GM19452 (cell line): ENCODE results near the gene IL21R.
"Not testable (repeated sequence)": the region's sequence is repeated elsewhere in the genome, so short reads cannot be mapped to it uniquely, and the experiment has no call there.

Experiments
- ATAC-seq: cut with Tn5 transposase; IDR thresholded peaks from one replicate; pipeline ENCODE4 v1.9.1; 2021; ENCODE audit not compliant: unreplicated experiment

Gene IL21R

DNA sequence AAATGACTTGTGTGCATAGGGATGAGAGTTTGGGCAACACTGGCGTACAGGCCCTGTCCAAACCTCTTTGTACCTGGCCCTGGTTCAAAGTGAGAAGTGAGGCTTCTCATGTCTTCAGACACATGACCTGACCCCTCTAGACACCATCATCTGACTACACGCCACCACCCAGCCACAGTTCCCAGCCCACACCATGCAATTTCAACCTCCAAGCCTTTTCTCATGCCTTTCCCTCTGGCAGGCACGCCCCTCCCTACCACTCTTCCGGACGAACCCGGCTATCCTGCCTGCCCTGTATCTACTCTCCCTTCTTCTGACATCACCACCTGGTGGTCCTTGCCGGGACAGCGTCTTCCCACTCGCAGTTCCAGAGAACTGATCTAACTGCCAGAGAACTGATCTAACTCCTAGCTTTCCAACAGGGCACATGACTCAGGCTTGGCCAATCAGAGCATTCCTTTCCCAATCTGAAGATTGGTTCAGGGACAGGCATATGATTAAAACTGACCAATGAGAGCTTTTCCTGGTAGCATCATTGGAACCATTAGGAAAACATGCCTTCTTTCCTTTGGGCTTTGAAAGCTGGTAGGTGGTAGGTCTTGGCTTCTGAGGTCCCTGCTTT, 27.1 kb upstream of the IL21R start:
- peak; percentile 43 for ATAC-seq

DNA sequence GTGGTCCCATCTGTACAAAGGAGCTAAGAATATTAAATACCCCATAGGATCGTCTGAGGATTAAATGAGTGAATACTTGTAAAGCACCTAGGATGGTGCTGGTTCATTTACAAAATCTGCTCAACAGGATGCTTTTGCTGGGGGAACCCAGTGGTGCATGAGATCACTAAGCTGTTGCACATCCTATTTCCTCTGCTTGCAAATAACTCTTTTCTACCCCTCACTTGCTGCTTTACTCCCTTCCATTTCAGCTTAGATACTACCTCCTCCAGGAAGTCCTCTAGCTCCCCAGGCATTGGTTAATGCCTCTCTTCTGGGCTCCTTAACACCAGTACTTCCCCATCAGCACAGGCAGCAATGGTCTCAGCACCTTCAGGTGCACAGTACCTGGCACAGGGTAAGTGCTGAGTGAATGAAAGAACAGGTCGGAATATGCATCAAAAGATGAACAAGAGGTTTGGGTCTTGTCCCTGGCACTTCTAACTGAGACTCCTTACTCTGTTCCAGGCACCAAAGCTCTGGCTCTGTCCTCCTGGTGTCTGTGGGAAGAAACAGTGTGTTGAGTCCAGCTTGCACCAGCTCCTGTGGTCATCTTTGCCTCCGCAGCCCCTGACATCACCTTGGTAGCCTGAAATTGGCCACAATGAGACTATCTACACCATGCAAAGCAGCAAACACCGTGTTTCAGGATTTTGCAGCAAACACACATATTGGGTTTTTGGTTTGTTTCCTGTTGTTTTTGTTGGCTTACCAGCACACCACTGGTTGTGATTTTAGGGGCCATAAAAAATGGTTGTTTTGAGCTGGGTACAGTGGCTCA, 24.1 kb upstream of the IL21R start:
- no peak for ATAC-seq

DNA sequence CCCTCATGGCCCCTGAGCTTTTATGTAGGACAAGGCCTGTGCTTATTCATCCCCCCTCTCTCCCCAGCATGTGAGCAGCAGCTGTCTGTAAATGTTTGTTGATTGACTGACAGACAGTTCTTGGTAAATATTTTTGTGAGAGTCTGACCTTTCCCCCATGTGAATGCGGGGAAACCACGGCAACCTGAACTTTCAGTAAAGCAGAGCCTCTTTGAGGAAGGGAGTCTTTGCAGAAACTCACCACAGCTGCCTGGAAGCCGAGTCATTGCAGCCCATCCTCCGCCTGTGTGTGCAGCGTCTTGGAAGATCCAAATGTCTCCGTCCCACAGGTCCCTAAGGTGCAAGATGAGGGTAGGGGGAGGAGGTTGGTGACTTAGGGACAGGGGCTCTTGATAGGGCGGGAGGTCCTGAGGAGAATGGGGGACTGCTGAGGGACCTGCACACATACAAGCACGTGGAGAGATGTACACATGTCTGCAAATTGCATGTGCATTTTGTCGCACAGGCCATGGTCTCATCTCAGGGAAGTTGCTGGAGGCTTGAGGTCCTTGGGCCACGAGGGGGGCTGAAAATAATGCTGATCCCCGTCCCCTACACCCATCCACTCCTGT, 23.0 kb upstream of the IL21R start:
- no peak for ATAC-seq

DNA sequence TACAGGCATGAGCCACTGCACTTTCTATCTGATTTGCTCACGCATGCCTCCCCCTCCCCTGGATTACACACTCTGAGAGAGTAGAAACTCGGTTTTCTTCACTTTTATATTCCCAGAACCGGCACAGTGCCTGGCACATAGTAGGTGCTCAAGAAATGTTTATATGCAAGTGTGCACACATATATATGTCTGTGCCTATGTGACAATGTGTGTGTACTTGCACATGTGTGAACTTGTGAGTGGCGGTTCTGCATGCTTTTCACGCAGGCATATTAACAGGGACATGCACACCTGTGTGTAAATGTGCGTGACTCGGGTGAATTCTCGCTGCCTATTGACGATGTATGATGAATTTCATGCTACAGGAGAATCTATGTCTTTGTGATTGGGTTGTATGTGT, 22.1 kb upstream of the IL21R start:
- ATAC-seq, result no peak

DNA sequence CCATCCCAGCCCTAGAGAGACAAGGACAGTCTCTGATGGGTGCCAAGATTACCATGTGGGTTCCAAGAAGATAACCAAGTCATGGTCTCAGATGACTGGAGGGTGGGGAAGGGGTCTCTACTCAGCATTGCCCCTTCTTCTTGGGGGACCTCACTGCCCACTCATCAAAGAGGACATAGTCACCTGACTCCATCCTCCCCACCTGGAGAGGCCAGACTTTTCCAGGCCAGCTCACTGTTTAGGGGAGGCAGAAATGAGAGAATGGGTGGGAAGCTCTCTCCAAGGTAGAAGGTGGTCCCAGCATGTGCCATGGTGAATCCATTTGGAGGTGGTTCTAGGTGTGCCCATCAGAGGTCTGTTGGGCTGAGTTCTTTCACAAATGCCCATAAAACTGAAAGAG, 20.7 kb upstream of the IL21R start:
- ATAC-seq, result no peak

DNA sequence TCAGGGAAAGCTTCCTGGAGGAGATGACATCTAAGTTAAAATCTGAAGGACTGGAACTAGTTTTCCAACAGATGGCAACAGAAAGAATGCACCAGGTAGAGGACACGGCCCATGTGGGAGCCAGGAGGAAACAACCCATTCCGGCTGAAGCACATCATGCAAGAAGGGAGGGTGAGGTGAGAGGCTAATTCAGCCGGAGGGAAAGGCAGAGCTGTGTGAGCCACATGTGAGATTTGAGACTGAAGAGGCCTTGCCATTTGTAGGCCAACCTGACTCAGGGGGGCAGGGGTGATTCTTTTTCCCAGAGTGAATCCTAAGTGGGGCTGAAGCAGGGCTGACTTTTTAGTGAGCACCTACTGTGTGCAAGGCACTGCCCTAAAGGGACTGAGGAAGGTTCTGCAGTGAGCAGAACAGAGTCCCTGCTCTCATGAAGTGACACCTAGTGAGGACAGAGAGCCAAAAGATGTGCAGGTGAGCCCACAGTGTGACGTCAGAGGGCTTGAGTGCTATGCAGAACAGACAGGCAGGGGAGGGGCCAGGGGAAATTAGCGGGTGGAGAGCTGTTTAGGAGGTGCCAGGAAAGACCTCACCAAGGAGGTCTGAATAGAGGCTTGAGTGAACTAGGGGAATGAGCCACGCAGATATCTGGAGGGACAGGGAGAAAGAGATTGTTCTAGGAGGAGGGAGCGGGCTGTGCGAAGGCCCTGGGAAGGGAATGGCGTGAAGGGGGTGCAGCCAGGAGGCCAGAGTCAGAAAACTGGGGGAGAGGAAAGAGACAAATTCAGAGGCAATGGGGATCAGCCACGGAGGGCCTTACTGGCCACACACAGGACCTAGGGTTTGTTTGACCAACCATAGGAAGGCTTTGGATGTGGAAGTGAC, 19.8 kb upstream of the IL21R start:
- no peak for ATAC-seq

DNA sequence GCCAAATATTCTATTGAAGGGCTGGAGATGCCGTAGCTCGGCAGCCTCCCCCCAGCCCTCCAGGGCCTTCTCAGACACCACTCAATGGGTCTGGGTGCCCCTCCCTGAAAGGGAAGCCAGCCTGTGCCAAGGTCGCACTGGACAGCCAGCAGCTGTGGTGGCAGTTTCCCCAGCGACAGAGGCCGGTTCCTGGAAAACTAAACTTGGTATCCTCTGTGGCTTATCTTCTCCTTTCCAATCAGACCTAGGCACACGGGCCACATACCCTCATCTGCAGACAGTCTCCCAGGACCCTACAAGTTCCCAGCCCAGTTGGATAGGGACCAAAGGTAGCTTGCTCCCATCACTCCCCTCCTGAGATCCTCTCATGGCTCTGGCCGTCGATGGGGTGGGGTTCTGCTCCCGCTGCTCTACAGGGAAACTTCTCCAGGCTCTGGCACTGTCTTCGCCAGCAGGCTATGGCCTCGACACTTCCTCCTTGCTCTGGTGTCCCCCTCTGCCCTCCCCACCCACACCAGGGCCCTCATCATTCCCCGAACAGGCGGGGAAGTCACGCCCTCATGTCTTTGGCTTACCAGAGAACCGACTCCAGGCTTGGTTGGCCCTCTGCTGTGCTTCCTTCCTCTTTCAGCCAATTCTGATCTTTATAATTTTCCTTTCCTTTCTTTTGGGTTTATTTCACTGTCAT, 18.3 kb upstream of the IL21R start:
- ATAC-seq, result no peak

DNA sequence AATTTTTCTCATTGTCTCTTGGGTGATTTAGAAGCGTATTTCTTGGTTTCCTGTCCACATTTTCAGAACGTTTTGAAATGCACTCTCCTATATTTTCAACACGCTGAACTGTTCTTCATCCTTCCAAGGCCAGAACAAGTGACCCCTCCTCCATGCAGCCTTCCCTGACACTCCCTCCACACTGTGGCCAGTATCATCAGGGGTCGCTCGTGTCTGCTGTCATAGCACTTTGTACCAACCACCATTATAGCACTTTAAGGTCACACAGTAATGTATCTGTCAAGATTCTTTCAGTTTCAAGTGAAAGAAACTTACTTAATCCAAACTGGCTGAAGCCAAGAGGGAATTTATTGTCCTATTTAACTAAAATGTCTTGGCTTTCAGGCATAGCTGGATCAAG, 17.5 kb upstream of the IL21R start:
- no peak for ATAC-seq

DNA sequence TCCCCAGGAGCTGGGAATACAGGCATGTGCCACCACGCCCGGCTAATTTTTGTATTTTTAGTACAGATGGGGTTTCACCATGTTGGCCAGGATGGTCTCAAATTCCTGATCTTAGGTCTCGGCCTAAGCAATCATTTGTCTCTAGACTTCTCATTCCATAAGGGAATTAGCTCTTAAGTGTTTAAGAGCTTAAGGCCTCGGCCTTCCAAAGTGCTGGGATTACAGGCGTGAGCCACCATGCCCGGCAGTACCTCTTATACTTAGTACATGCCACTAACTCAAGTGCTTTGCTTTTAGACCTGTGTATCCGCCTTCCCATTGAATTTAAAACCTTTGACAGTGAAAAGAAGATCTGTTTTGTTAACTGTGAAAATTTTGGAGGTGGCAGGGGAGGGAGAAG, 16.6 kb upstream of the IL21R start:
- ATAC-seq, result no peak

DNA sequence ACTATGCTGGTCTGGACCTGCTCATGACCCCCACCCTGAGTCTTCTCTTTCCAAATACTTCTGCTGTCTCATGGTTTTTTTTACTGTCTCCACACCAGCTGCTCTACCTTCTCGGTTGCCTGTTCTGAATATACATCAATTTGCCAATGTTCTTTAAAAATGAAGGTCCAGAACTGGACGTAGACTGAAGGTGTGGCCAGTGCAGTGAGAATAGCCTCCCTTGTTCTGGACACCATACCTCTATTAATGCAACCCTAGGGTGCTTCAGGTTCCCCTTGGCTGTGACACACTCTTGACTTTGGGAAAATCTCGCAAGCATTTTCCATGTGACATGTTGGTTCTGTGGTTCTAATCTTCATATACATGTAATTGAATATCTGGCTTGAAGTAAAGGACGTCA, 15.3 kb upstream of the IL21R start:
- ATAC-seq, result no peak

DNA sequence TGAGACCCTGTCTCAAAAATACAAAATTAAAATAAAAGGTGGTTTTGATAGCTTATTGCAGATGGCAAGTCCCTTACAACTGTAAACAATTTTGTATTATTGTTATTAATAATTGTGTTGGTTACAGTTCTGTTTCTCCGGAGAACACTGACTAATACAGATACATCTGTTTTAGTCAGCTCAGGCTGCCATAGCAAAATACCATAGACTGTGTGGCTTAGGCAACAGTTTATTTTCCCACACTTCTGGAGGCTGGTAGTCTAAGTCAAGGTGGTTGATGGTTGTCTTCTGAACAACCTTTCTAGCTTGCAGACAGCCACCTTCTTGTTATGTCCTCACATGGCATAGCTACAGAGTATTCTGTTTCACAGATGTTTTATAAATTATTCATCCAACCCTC, 14.2 kb upstream of the IL21R start:
- ATAC-seq, result peak; percentile 81

DNA sequence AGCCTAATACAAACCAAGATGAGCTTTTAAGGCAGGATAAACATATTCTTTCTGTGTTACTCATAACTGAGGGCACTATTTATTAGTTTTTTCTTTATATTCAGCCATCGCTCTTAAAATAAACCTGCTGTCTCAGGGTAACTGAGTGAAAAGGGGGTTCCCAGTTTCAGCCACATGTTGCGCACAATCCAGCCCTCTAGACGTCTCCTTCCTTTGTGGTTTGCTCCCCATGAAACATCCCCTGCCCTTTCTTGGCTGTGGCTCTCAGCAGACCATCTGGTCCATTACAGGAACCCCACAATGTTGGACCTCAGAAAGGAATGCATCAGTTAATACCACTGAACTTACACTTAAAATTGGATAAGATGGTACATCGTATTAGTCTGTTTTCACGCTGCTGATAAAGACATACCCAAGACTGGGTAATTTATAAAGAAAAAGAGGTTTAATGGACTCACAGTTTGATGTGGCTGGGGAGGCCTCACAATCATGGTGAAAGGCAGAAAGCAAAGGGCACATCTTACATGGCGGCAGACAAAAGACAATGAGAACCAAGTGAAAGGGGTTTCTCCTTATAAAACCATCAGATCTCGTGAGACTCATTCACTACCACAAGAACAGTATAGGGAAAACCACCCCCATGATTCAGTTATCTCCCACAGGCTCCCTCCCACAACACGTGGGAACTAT, 12.6 kb upstream of the IL21R start:
- ATAC-seq, result no peak

DNA sequence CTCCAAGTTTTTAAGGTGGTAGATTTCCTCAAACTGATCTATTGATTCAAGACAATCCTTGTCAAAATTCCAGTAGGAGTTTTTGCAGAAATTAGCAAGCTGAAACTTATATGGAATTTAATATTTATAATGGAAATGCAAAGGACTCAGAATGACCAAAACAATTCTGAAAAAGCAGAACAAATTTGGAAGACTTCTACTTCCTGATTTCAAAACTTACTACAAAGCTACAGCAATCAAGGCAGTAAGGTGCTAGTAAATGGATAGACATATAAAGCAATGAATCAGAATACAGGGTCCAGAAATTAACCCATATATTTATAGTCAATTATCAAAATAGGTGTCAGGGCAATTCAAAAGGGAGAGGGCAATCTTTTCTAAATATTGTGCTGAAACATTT, 11.8 kb upstream of the IL21R start:
- ATAC-seq, result no peak

DNA sequence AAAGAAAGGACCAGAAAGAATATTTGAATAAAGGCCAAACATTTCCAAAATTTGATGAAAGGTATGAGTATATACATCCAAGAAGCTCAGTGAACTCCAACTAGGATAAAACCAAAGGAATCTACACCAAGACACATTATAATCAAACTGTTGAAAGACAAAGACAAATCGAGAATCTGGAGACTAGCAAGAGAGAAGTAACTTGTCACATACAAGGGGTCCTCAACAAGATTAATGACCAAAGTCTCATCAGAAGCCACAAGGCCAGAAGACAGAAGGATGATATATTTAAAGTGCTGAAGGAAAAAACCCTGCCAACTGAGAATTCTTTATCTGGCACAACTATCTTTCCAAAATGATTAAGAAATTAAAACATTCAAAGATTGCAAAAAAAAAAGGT, 9.3 kb upstream of the IL21R start:
- no peak for ATAC-seq

DNA sequence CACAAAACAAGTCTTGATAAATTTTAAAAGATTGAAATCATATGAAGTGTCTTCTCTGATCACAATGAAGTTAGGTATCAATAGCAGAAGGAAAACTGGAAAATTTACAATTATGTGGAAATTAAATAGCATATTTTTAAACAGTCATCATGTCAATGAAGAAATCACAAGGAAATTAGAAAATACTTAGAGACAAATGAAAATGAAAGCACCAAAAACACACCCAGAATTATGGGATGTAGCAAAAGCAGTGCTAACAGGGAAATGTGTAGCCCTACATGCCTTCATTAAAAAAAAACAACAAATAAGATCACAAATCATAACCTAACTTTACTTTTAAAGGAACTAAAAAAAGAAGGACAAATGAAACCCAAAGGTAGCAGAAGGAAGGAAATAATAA, 7.5 kb upstream of the IL21R start:
- no peak for ATAC-seq

DNA sequence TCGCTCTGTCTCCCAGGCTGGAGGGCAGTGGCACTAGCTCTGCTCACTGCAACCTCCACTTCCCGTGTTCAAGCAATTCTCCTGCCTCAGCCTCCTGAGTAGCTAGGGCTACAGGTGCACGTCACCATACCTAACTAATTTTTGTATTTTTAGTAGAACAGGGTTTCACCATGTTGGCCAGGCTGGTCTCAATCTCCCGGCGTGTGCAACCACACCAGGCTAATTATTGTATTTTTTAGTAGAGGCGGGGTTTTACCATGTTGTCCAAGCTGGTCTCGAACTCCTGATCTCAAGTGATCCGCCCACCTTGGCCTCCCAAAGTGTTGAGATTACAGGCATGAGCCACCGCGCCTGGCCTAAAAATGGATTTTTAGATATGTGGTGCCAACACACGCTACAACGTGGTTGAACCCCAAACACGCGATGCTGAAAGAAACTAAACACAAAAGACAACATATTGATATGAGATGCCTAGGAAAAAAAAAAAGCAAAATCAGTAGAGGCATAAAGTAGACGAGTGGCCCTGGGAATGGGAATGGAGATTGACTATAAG, 3.6 kb upstream of the IL21R start:
- not testable (repeated sequence) for ATAC-seq

DNA sequence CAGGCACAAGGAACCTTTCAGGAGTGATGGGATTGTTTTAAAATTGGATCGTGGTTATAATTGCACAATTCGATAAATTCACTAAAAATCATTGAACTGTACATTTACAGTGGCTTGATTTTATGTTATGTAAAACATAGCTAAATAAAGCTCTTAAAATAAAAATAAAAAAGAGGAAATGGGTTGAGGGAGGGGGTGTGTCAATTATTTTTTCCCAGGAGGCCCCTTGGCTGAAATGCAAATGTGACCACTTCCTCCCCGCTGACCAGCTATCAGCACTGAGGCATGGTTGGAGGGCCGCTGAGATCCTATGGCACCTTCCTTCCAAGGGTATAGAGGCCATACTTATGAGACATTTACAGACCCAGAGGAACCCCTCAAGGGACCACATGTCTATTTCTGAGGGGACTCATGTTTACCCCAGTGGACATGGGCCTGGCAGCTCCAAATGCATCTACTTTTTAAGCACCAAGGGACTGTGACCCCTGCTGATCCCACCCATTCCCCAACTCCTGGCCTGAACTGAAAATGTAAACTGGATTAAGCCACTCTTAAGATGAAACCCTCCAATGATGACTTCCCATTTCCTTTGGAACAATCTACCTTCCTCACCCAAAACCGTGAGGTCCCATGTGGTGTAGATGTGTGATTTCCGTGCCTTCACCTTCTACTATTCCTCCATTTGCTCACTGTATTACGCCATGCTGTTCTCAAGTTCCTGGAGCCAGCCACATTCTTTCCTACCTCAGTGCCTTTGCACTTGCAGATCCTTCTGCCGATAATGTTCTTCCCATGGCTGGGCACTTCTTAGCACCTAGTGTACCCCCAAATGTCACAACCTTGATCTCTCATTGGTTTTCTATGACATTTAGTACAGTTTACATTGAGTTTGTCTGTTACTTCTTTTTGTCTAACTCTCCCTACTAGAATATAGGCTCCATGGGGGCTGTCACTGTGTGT, 2.8 kb upstream of the IL21R start:
- no peak for ATAC-seq

DNA sequence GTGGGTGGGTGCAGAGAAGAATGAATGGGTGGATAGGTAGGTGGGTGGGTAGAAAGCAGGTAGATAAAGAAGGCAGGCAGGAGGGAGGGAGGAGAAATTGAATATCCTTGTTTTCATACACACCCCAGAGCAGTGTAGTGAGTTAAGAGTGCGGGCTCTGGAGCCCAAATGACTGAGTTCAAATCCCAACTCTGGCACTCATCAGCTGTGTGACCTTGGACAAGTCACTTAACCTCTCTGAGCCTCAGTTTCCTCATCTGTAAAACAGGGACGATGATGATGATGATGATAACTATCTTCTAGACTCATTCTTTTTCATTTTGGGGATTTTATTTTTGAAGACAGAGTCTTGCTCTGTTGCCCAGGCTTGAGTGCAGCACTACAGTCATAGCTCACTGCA, 2.0 kb upstream of the IL21R start:
- ATAC-seq, result no peak
